GM23338 (cell line): ENCODE results near the gene TNNI3K. TPM values are rescaled to one million over a fixed set of nuclear protein-coding genes. Genes with fewer than 3 reads are reported as not detected.

Experiments
- ATAC-seq: fragments of 200-7000 bp; cut with Tn5 transposase; 3 replicates; pipeline ENCODE4 v1.9.1; 2020
- DNase-seq: peaks from one replicate; pipeline ENCODE4 v3.0.0-alpha.2; 2015; ENCODE audit warnings: low spot score
- H2AFZ ChIP-seq: fragments of 200-600 bp; sonication (generic); 2 replicates; pipeline ENCODE4 v1.8.0; 2016; ENCODE audit warnings: antibody characterized with exemption, mild to moderate bottlenecking, moderate library complexity
- H3F3A ChIP-seq: fragments of 200-600 bp; sonication (generic); replicated peaks from 2 replicates; pipeline ENCODE4 v1.8.0; 2017; ENCODE audit warnings: antibody characterized with exemption, mixed run types, low read depth
- H3K27ac ChIP-seq: fragments of 200-600 bp; sonication (generic); 2 replicates; pipeline ENCODE4 v1.6.1; 2016; ENCODE audit warnings: low read depth
- H3K27me3 ChIP-seq: fragments of 200-600 bp; sonication (generic); 2 replicates; pipeline ENCODE4 v1.8.0; 2016; ENCODE audit warnings: mild to moderate bottlenecking, mixed run types, moderate library complexity; ENCODE audit not compliant: insufficient read depth
- H3K36me3 ChIP-seq: fragments of 200-600 bp; sonication (generic); 2 replicates; pipeline ENCODE4 v1.8.0; 2016; ENCODE audit warnings: mild to moderate bottlenecking; ENCODE audit not compliant: insufficient read depth
- H3K4me1 ChIP-seq: fragments of 200-600 bp; sonication (generic); 2 replicates; pipeline ENCODE4 v1.8.0; 2016; ENCODE audit warnings: mild to moderate bottlenecking, moderate library complexity; ENCODE audit not compliant: insufficient read depth
- H3K4me2 ChIP-seq: fragments of 200-600 bp; sonication (generic); 2 replicates; pipeline ENCODE4 v1.7.1; 2017; ENCODE audit warnings: mixed run types
- H3K4me3 ChIP-seq: fragments of 200-600 bp; sonication (generic); 2 replicates; pipeline ENCODE4 v1.6.1; 2016; ENCODE audit warnings: mixed run types
- H3K79me2 ChIP-seq: fragments of 200-600 bp; sonication (generic); replicated peaks from 2 replicates; pipeline ENCODE4 v1.8.0; 2017; ENCODE audit warnings: mild to moderate bottlenecking; ENCODE audit not compliant: insufficient read depth
- H3K9me2 ChIP-seq: fragments of 200-600 bp; sonication (generic); 2 replicates; pipeline ENCODE4 v1.8.0; 2017; ENCODE audit not compliant: insufficient read depth
- H4K20me1 ChIP-seq: fragments of 200-600 bp; sonication (generic); replicated peaks from 2 replicates; pipeline ENCODE4 v1.8.0; 2017; ENCODE audit warnings: mild to moderate bottlenecking; ENCODE audit not compliant: insufficient read depth
- H3K27ac Mint-ChIP-seq: 2 replicates; pipeline ENCODE4 v1.8.0; 2020; ENCODE audit warnings: inconsistent platforms, mild to moderate bottlenecking, moderate library complexity, mixed read lengths
- H3K27me3 Mint-ChIP-seq: 3 replicates; pipeline ENCODE4 v1.8.0; 2022; ENCODE audit warnings: low read depth, mild to moderate bottlenecking, moderate library complexity, mixed read lengths, inconsistent platforms; ENCODE audit not compliant: insufficient read depth, poor library complexity
- H3K36me3 Mint-ChIP-seq: 3 replicates; pipeline ENCODE4 v1.8.0; 2021; ENCODE audit warnings: low read depth, mild to moderate bottlenecking, inconsistent platforms, moderate library complexity, mixed read lengths
- H3K4me1 Mint-ChIP-seq: 3 replicates; pipeline ENCODE4 v1.8.0; 2020; ENCODE audit warnings: mild to moderate bottlenecking, inconsistent platforms, mixed read lengths
- H3K4me3 Mint-ChIP-seq: 3 replicates; pipeline ENCODE4 v1.8.0; 2021; ENCODE audit warnings: moderate library complexity, mild to moderate bottlenecking, inconsistent platforms, mixed read lengths
- H3K9me3 Mint-ChIP-seq: 3 replicates; pipeline ENCODE4 v1.8.0; 2020; ENCODE audit warnings: moderate library complexity, mild to moderate bottlenecking, inconsistent platforms, mixed read lengths
- CREB1 ChIP-seq: fragments of 250-450 bp; sonication (Bioruptor Pico); IDR thresholded peaks from 2 replicates; pipeline ENCODE4 v1.5.0; 2020; ENCODE audit warnings: low read depth, mild to moderate bottlenecking, moderate library complexity
- EZH2 ChIP-seq: fragments of 200-600 bp; sonication (generic); IDR thresholded peaks from one replicate; pipeline ENCODE4 v1.8.0; 2017; ENCODE audit warnings: antibody characterized with exemption, mild to moderate bottlenecking, low read depth; ENCODE audit not compliant: unreplicated experiment
- EZH2phosphoT487 ChIP-seq: fragments of 200-600 bp; sonication (generic); IDR thresholded peaks from one replicate; pipeline ENCODE4 v1.8.1; 2018; ENCODE audit warnings: antibody characterized with exemption; ENCODE audit not compliant: unreplicated experiment
- JUNB ChIP-seq: IDR thresholded peaks from one replicate; pipeline ENCODE4 v1.6.1; 2016; ENCODE audit warnings: antibody characterized with exemption; ENCODE audit not compliant: unreplicated experiment
- NANOG ChIP-seq: IDR thresholded peaks from 2 replicates; pipeline ENCODE4 v1.6.1; 2016; ENCODE audit warnings: antibody characterized with exemption, borderline replicate concordance
- STAT1 ChIP-seq: IDR thresholded peaks from one replicate; pipeline ENCODE4 v1.6.1; 2016; ENCODE audit warnings: antibody characterized with exemption; ENCODE audit not compliant: unreplicated experiment
- ZNF114 ChIP-seq: fragments of 250-450 bp; sonication (Bioruptor Pico); IDR thresholded peaks from 2 replicates; pipeline ENCODE4 v1.5.0; 2020; ENCODE audit warnings: mild to moderate bottlenecking, moderate library complexity
- polyA plus RNA-seq: library from polyadenylated mRNA; unstranded; fragments of >200 nt; fragmentation: Nextera tagmentation; extraction: Ambion mirVana; gene quantifications from 2 replicates; pipeline ENCODE4 v1.2.1, GENCODE V29; 2016
- total RNA-seq: library from RNA; depleted of rRNA; stranded (reverse); fragments of >200 nt; shearing (Covaris generic); gene quantifications from 2 replicates; pipeline ENCODE4 v1.2.3, GENCODE V29; 2014
- TF ChIP-seq, protein P1 (sequence below): IDR thresholded peaks from 2 replicates; pipeline ENCODE4 v1.6.1; 2016; ENCODE audit warnings: antibody characterized with exemption
- TF ChIP-seq, protein P2 (sequence below): IDR thresholded peaks from one replicate; pipeline ENCODE4 v1.6.1; 2018; ENCODE audit warnings: antibody characterized with exemption; ENCODE audit not compliant: unreplicated experiment

TNNI3K gene
- total and polyA plus RNA-seq, 2 experiments from 2014 or later, result not detected

DNA sequence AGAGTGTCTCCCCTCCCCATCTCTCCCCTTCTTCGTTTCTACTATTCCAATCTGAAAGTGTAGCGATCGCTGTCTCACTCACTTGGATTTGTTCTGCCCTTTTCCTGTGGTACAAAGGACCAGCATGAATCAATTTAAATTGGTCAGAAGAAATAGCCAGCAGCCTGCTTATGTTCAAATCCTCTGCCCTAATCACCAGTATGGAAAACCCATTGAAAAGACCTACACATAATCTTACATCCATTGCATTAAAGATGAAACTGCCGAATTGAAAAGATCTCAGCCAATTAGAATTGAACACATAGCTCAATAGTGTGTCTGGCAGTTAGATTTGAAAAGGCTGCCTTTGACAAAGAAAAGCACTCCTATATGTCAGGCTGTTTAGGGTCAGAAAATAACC, 122.6 kb downstream of the TNNI3K start:
- no peak overlapping the region for H3K27ac Mint-ChIP-seq
- peaks cover 2% of the 10 kb centered on the region for H3K27me3 Mint-ChIP-seq
- Histone ChIP-seq H3K27ac (no peak overlapping the region), H3K79me2 (no peaks in the 10 kb centered on the region), H2AFZ (no peak overlapping the region), H3K36me3 (no peaks in the 10 kb centered on the region), H4K20me1 (no peaks in the 10 kb centered on the region), H3K27me3 (no peaks in the 10 kb centered on the region), H3K4me3 (no peak overlapping the region), H3K9me2 (no peaks in the 10 kb centered on the region; the same call in 1 of the 2 replicates), H3K4me1 (no peaks in the 10 kb centered on the region), H3F3A (no peaks in the 10 kb centered on the region), H3K4me2 (no peak overlapping the region)
- ATAC-seq (no peak), DNase-seq (no peak)
- TF ChIP-seq, protein P1, sequence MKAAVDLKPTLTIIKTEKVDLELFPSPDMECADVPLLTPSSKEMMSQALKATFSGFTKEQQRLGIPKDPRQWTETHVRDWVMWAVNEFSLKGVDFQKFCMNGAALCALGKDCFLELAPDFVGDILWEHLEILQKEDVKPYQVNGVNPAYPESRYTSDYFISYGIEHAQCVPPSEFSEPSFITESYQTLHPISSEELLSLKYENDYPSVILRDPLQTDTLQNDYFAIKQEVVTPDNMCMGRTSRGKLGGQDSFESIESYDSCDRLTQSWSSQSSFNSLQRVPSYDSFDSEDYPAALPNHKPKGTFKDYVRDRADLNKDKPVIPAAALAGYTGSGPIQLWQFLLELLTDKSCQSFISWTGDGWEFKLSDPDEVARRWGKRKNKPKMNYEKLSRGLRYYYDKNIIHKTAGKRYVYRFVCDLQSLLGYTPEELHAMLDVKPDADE, result no peak
- no peak for TF ChIP-seq JUNB
- TF ChIP-seq, protein P2, sequence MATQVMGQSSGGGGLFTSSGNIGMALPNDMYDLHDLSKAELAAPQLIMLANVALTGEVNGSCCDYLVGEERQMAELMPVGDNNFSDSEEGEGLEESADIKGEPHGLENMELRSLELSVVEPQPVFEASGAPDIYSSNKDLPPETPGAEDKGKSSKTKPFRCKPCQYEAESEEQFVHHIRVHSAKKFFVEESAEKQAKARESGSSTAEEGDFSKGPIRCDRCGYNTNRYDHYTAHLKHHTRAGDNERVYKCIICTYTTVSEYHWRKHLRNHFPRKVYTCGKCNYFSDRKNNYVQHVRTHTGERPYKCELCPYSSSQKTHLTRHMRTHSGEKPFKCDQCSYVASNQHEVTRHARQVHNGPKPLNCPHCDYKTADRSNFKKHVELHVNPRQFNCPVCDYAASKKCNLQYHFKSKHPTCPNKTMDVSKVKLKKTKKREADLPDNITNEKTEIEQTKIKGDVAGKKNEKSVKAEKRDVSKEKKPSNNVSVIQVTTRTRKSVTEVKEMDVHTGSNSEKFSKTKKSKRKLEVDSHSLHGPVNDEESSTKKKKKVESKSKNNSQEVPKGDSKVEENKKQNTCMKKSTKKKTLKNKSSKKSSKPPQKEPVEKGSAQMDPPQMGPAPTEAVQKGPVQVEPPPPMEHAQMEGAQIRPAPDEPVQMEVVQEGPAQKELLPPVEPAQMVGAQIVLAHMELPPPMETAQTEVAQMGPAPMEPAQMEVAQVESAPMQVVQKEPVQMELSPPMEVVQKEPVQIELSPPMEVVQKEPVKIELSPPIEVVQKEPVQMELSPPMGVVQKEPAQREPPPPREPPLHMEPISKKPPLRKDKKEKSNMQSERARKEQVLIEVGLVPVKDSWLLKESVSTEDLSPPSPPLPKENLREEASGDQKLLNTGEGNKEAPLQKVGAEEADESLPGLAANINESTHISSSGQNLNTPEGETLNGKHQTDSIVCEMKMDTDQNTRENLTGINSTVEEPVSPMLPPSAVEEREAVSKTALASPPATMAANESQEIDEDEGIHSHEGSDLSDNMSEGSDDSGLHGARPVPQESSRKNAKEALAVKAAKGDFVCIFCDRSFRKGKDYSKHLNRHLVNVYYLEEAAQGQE, result no peak
- no peak for TF ChIP-seq EZH2phosphoT487
- TF ChIP-seq STAT1, result no peak
- no peak for TF ChIP-seq NANOG
- TF ChIP-seq ZNF114 (CRISPR knock-in tag), result no peak
- H3K9me3 Mint-ChIP-seq, result peaks cover 8% of the 10 kb centered on the region; the same call in 2 of the 3 replicates
- no peaks in the 10 kb centered on the region for H3K4me1 Mint-ChIP-seq
- H3K36me3 Mint-ChIP-seq, result 0 out of 3 replicates have a peak, but pooled peaks cover 2% of the 10 kb centered on the region
- no peak overlapping the region for H3K4me3 Mint-ChIP-seq

DNA sequence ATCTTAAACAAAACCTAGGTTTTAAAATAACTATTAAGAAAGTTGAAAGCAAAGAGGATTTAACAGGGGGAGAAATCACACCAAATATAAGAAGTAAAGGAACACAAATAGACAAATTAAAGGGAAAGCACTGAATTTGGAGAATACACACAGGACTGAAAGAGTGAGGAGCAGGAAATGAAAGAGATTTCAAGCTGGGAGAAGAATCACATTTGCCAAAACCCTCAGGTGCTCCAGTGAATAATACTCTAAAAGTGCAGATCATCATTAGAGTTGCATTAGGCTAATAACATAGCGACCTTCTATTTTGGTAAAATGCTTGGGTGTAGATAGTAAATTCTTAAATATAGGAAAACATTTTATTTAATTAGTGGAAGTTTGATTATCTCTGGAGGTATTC, 127.5 kb downstream of the TNNI3K start:
- no peaks in the 10 kb centered on the region for H3K36me3 Mint-ChIP-seq
- Histone ChIP-seq H3K4me3 (no peak overlapping the region), H3K9me2 (no peaks in the 10 kb centered on the region), H2AFZ (no peak overlapping the region; the same call in 1 of the 2 replicates), H3F3A (no peaks in the 10 kb centered on the region), H3K27me3 (no peaks in the 10 kb centered on the region), H3K27ac (no peak overlapping the region), H3K79me2 (no peaks in the 10 kb centered on the region), H3K4me1 (peaks cover 16% of the 10 kb centered on the region; the same call in 1 of the 2 replicates), H3K36me3 (no peaks in the 10 kb centered on the region), H4K20me1 (no peaks in the 10 kb centered on the region), H3K4me2 (no peak overlapping the region)
- H3K9me3 Mint-ChIP-seq, result no peaks in the 10 kb centered on the region
- H3K27me3 Mint-ChIP-seq, result peaks cover 2% of the 10 kb centered on the region
- TF ChIP-seq ZNF114 (CRISPR knock-in tag) (no peak), NANOG (no peak), EZH2 (no peak), CREB1 (CRISPR knock-in tag) (no peak)
- TF ChIP-seq, protein P2, result no peak
- TF ChIP-seq, protein P1, result no peak
- DNase-seq (no peak), ATAC-seq (no peak)
- H3K27ac Mint-ChIP-seq, result no peak overlapping the region
- H3K4me1 Mint-ChIP-seq, result no peaks in the 10 kb centered on the region; the same call in 2 of the 3 replicates
- no peak overlapping the region for H3K4me3 Mint-ChIP-seq
